NB4 (cell line): Measurements from ENCODE around the gene GRID1.
A peak's percentile ranks its signal among the peaks of the same experiment; 100 is the strongest.

ENCODE experiments used
- DNase-seq: peaks from one replicate; pipeline ENCODE4 v3.0.0; 2010; ENCODE audit warnings: low read depth
- H3K4me3 ChIP-seq: one replicate; pipeline ENCODE4 v1.5.1; 2011; ENCODE audit warnings: mild to moderate bottlenecking, low read depth, low read length, moderate library complexity
- CTCF ChIP-seq: IDR thresholded peaks from one replicate; pipeline ENCODE4 v1.5.1; 2012; ENCODE audit warnings: low read depth, low read length
- MAX ChIP-seq: IDR thresholded peaks from 2 replicates; pipeline ENCODE4 v1.6.1; 2011; ENCODE audit warnings: low read depth, low read length
- MYC ChIP-seq: IDR thresholded peaks from 2 replicates; pipeline ENCODE4 v1.6.1; 2011; ENCODE audit warnings: low read depth, low read length
- POLR2A ChIP-seq: IDR thresholded peaks from 2 replicates; pipeline ENCODE4 v1.6.1; 2011; ENCODE audit warnings: mild to moderate bottlenecking; ENCODE audit not compliant: insufficient read length; ENCODE audit errors: extremely low read depth

GRID1 gene

GRCh38 chr10:86344281-86344680, 22.3 kb downstream of the GRID1 start:
- TF ChIP-seq MAX (no peak), POLR2A (no peak), MYC (no peak), CTCF (no peak)
- H3K4me3 ChIP-seq = no peak overlapping the region
- no peak for DNase-seq

GRCh38 chr10:86343761-86344160, 22.8 kb downstream of the GRID1 start:
- no peak for DNase-seq
- H3K4me3 ChIP-seq = no peak overlapping the region
- TF ChIP-seq MAX = no peak
- TF ChIP-seq MYC = no peak
- no peak for TF ChIP-seq CTCF

DNA sequence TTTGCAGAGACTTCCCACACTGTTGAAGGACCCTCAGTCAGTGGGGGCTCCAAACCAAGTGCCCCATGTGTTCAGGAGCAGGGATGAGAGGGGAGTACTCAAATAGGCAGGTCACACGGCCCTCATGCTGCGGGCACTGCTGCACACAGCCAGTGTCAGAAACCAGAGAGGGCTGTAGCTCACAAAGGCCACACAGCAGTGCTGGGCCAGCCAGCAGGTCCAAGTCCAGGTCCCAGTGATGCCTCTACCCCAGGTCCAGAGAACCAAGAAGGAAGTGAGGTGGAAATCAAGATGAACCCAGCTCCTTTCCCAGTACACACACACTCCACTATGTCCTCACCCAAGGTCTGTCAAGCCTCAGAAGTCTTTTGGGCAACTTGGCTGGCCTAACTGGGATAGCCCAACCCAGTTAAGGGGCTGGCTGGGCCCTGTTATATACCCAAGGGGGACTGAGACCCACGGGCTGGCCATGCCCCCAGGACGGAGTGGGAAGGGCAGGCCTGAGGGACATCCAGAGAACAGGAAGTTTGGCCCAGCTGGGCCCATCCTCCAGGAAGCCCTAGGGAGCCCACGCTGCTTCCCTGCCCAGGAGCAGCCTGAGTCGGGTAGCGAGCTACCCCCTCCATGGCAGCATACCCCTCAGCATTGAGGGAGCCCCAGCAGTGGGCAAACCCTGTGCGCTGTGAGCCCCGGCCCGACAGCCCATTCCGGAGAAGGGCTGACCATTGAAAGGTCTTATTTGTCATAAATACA, 24.3 kb downstream of the GRID1 start:
- TF ChIP-seq MAX = no peak
- TF ChIP-seq CTCF = no peak
- no peak for TF ChIP-seq POLR2A
- no peak for TF ChIP-seq MYC
- H3K4me3 ChIP-seq = no peak overlapping the region
- no peak for DNase-seq

DNA sequence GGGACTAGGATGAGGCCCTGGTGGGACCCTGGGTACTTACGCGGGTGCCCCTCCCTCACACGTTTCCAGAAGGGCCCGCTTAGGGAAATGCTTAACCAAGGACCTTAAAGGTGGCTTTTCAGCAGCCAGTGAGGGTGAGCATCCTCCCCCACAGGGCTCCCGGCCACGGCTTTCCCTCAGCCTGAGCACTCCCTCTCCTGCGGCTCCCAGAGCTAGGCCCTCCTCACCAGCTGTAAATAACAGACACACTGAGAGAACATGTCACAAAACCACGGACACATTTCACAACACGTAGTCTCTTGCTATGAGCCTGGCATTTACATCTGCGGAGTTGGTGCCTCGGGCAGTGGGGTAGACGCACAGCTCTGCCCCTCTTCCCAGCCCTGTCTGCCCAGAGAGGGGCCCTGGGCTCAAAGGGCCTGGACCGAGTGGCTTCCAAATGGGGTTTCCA, 25.2 kb downstream of the GRID1 start:
- peak; percentile 94 for DNase-seq
- H3K4me3 ChIP-seq = no peak overlapping the region
- TF ChIP-seq POLR2A = no peak
- TF ChIP-seq CTCF = no peak
- no peak for TF ChIP-seq MAX
- 0 out of 2 replicates have a peak, but pooled peaks have one; percentile 1 for TF ChIP-seq MYC

GRCh38 chr10:86340991-86341260, 25.7 kb downstream of the GRID1 start:
- no peak for DNase-seq
- TF ChIP-seq MYC (no peak), MAX (no peak), CTCF (no peak), POLR2A (no peak)
- H3K4me3 ChIP-seq = no peak overlapping the region
